Caco-2 (cell line): ENCODE results near the gene SLC25A18. TPM values are rescaled to one million over a fixed set of nuclear protein-coding genes. Genes with fewer than 3 reads are reported as not detected.

ENCODE experiments used
- BruUV-seq: library from RNA; stranded (reverse); fragments of 400-500 nt; replicated peaks from 2 replicates; lab custom pipeline; 2021; lab: Mats Ljungman, UMichigan
- CTCF ChIA-PET: fragments of 300-600 bp; sonication (Branson Sonifier 250); formaldehyde crosslinking; loops from one replicate; lab custom pipeline; 2022; ENCODE audit warnings: antibody characterized with exemption; lab: Charles Lee
- POLR2A ChIA-PET: fragments of 300-600 bp; sonication (Branson Sonifier 250); formaldehyde crosslinking; loops from one replicate; lab custom pipeline; 2022; ENCODE audit warnings: antibody characterized with exemption; lab: Charles Lee
- DNase-seq, 2 experiments: peaks; one replicate each; pipeline versions ENCODE4 v3.0.0 to v3.0.0-alpha.2; 2020 to 2022
- H3K27me3 ChIP-seq: replicated peaks from 2 replicates; pipeline ENCODE4 v1.6.0; 2011; ENCODE audit warnings: low read length; ENCODE audit not compliant: control insufficient read depth, insufficient read depth
- H3K36me3 ChIP-seq: 2 replicates; pipeline ENCODE4 v1.5.1; 2011; ENCODE audit warnings: low read length; ENCODE audit not compliant: control insufficient read depth, insufficient read depth
- H3K4me1 ChIP-seq: fragments of 250-450 bp; sonication (Bioruptor Pico); 2 replicates; pipeline ENCODE4 v1.5.1; 2020; ENCODE audit warnings: mild to moderate bottlenecking
- H3K4me3 ChIP-seq: 2 replicates; pipeline ENCODE4 v1.5.1; 2011; ENCODE audit warnings: low read depth, mild to moderate bottlenecking, control low read depth, low read length
- H3K9me3 ChIP-seq: fragments of 250-450 bp; sonication (Bioruptor Pico); 2 replicates; pipeline ENCODE4 v1.5.1; 2020; ENCODE audit warnings: mild to moderate bottlenecking, moderate library complexity
- H3K27ac Mint-ChIP-seq: one replicate; pipeline ENCODE4 v1.8.0; 2022; ENCODE audit warnings: mixed read lengths; ENCODE audit not compliant: unreplicated experiment
- H3K27me3 Mint-ChIP-seq: one replicate; pipeline ENCODE4 v1.8.0; 2022; ENCODE audit warnings: mixed read lengths; ENCODE audit not compliant: insufficient read depth, unreplicated experiment
- H3K36me3 Mint-ChIP-seq: one replicate; pipeline ENCODE4 v1.8.0; 2022; ENCODE audit warnings: mild to moderate bottlenecking, mixed read lengths; ENCODE audit not compliant: insufficient read depth, unreplicated experiment
- H3K4me1 Mint-ChIP-seq: one replicate; pipeline ENCODE4 v1.8.0; 2022; ENCODE audit warnings: low read depth, mixed read lengths; ENCODE audit not compliant: unreplicated experiment
- H3K4me3 Mint-ChIP-seq: one replicate; pipeline ENCODE4 v1.8.0; 2022; ENCODE audit warnings: mild to moderate bottlenecking, moderate library complexity, mixed read lengths; ENCODE audit not compliant: unreplicated experiment
- H3K9me3 Mint-ChIP-seq: one replicate; pipeline ENCODE4 v1.8.0; 2022; ENCODE audit warnings: mixed read lengths; ENCODE audit not compliant: unreplicated experiment
- CTCF ChIP-seq, 2 experiments: fragments of 200-600 bp in 1 of 2; IDR thresholded peaks; 1 replicate in 1 of 2; 2 replicates in 1 of 2; pipeline versions ENCODE4 v1.5.1 to v1.8.0; 2011 to 2022; ENCODE audit warnings: antibody characterized with exemption in 1 of 2, control low read depth in 1 of 2, inconsistent platforms in 1 of 2, low read depth in 1 of 2, low read length in 1 of 2, mild to moderate bottlenecking in 1 of 2, moderate library complexity in 1 of 2; ENCODE audit not compliant: insufficient read depth in 1 of 2, severe bottlenecking in 1 of 2, unreplicated experiment in 1 of 2
- intact Hi-C: fragments of 100-400 bp; cut with micrococcal nuclease; formaldehyde crosslinking; loops from one replicate; pipeline ENCODE4 v1.10.0; 2022; ENCODE audit not compliant: unreplicated experiment
- total RNA-seq: library from RNA; stranded (reverse); gene quantifications from 2 replicates; pipeline ENCODE4 v1.2.3, GENCODE V29; 2022

Gene SLC25A18
- total RNA-seq, 1 experiment from 2014 or later: not detected

GRCh38 chr22:17542452-17542851, 20.8 kb upstream of the SLC25A18 start:
- DNase-seq: no peak
- Mint-ChIP-seq H3K27me3 (no peaks in the 10 kb centered on the region), H3K4me3 (no peak overlapping the region), H3K4me1 (peaks cover 15% of the 10 kb centered on the region), H3K9me3 (no peaks in the 10 kb centered on the region), H3K36me3 (no peaks in the 10 kb centered on the region), H3K27ac (no peak overlapping the region)
- Histone ChIP-seq H3K9me3 (no peaks in the 10 kb centered on the region), H3K4me3 (no peak overlapping the region), H3K36me3 (no peaks in the 10 kb centered on the region), H3K27me3 (no peaks in the 10 kb centered on the region), H3K4me1 (peaks cover 20% of the 10 kb centered on the region)
- ChIA-PET POLR2A (no interaction called here), CTCF (no interaction called here)
- no TSS peak for BruUV-seq
- intact Hi-C loops: no loop called here
- TF ChIP-seq CTCF (IDR thresholded peaks at IDR 0.05; ENCODE audit: insufficient read depth in 1 of 2, low read depth in 1 of 2, low read length in 1 of 2, severe bottlenecking in 1 of 2, unreplicated experiment in 1 of 2): no peak

GRCh38 chr22:17548010-17548755, 15.1 kb upstream of the SLC25A18 start:
- Mint-ChIP-seq H3K36me3 (no peaks in the 10 kb centered on the region), H3K27me3 (no peaks in the 10 kb centered on the region), H3K4me1 (no peaks in the 10 kb centered on the region), H3K27ac (no peak overlapping the region), H3K4me3 (no peak overlapping the region), H3K9me3 (no peaks in the 10 kb centered on the region)
- no peak overlapping the region for H3K4me3 ChIP-seq
- no peak for DNase-seq
- no peaks in the 10 kb centered on the region for H3K4me1 ChIP-seq
- ChIA-PET CTCF (interaction anchor here (1.1 kb wide), 1 partner anchor 10 kb away, joined by 4 read pairs; no protein-coding TSS in a partner anchor), POLR2A (no interaction called here)
- TF ChIP-seq CTCF (IDR thresholded peaks at IDR 0.05; ENCODE audit: insufficient read depth in 1 of 2, low read depth in 1 of 2, low read length in 1 of 2, severe bottlenecking in 1 of 2, unreplicated experiment in 1 of 2): no peak
- intact Hi-C loops: no loop called here
- no TSS peak for BruUV-seq
- H3K27me3 ChIP-seq: no peaks in the 10 kb centered on the region
- H3K36me3 ChIP-seq: no peaks in the 10 kb centered on the region
- H3K9me3 ChIP-seq: no peaks in the 10 kb centered on the region

GRCh38 chr22:17548756-17549035, 14.6 kb upstream of the SLC25A18 start:
- Mint-ChIP-seq H3K4me3 (no peak overlapping the region), H3K27ac (no peak overlapping the region), H3K27me3 (no peaks in the 10 kb centered on the region), H3K9me3 (no peaks in the 10 kb centered on the region), H3K36me3 (no peaks in the 10 kb centered on the region), H3K4me1 (no peaks in the 10 kb centered on the region)
- Histone ChIP-seq H3K4me3 (no peak overlapping the region), H3K4me1 (no peaks in the 10 kb centered on the region), H3K27me3 (no peaks in the 10 kb centered on the region), H3K9me3 (no peaks in the 10 kb centered on the region), H3K36me3 (no peaks in the 10 kb centered on the region)
- no peak for DNase-seq
- ChIA-PET POLR2A (no interaction called here), CTCF (no interaction called here)
- no TSS peak for BruUV-seq
- intact Hi-C loops: no loop called here
- no peak for TF ChIP-seq CTCF (IDR thresholded peaks at IDR 0.05; ENCODE audit: insufficient read depth in 1 of 2, low read depth in 1 of 2, low read length in 1 of 2, severe bottlenecking in 1 of 2, unreplicated experiment in 1 of 2)
